ENCODE data around the gene CCDC194.
A peak's percentile ranks its signal among the peaks of the same experiment; 100 is the strongest.
"Not testable (repeated sequence)": the region's sequence is repeated elsewhere in the genome, so short reads cannot be mapped to it uniquely, and the experiment has no call there.

CCDC194 gene

GRCh38 chr19:17365361-17365760 lies 28.6 kb downstream of the CCDC194 start:
- Histone ChIP-seq H3K27me3 (ENCODE audit: control insufficient read depth in 1 of 2, insufficient read depth in 1 of 2, low read length in 2 of 2) (peaks cover 0 to 28% of the 10 kb centered on the region in 2 experiments), H3K4me2 (ENCODE audit: low read length, poor library complexity, severe bottlenecking) (no peak overlapping the region), H2BK5ac (ENCODE audit: low read depth, low read length, poor library complexity, severe bottlenecking) (no peak overlapping the region), H2AFZ (ENCODE audit: low read depth, low read length) (no peak overlapping the region), H3K4me3 (ENCODE audit: insufficient read depth in 1 of 2, low read depth in 1 of 2, low read length in 2 of 2) (no peak overlapping the region), H3K14ac (ENCODE audit: low read length in 2 of 2) (no peak overlapping the region), H3K36me3 (ENCODE audit: control insufficient read depth in 1 of 2, insufficient read depth in 2 of 2, low read depth in 1 of 2, low read length in 2 of 2) (no peaks in the 10 kb centered on the region), H2BK120ac (ENCODE audit: low read depth, low read length) (no peak overlapping the region), H4K91ac (ENCODE audit: low read length) (no peak overlapping the region), H2BK15ac (ENCODE audit: low read depth, poor library complexity, severe bottlenecking) (no peak overlapping the region), H3K4me1 (ENCODE audit: control insufficient read depth, insufficient read depth, low read depth, low read length) (no peaks in the 10 kb centered on the region), H3K79me1 (replicated peaks; ENCODE audit: low read length, poor library complexity, severe bottlenecking) (no peaks in the 10 kb centered on the region), H3K23ac (ENCODE audit: low read length in 2 of 2) (no peak overlapping the region), H3K9ac (ENCODE audit: low read length) (no peak overlapping the region), H3K9me3 (ENCODE audit: control insufficient read depth, low read length) (no peaks in the 10 kb centered on the region), H3K18ac (ENCODE audit: low read depth in 1 of 2, low read length in 2 of 2) (no peak overlapping the region), H4K8ac (ENCODE audit: low read length) (no peak overlapping the region), H2AK5ac (ENCODE audit: low read length, severe bottlenecking) (no peak overlapping the region), H3K4ac (ENCODE audit: low read depth in 1 of 2, low read length in 2 of 2) (no peak overlapping the region), H2BK12ac (ENCODE audit: low read length in 2 of 2) (no peak overlapping the region), H3K27ac (ENCODE audit: low read length, poor library complexity, severe bottlenecking) (no peak overlapping the region)
- no peak for DNase-seq
- 94% methylated on average over 22 of the region's 22 CpGs for WGBS

DNA sequence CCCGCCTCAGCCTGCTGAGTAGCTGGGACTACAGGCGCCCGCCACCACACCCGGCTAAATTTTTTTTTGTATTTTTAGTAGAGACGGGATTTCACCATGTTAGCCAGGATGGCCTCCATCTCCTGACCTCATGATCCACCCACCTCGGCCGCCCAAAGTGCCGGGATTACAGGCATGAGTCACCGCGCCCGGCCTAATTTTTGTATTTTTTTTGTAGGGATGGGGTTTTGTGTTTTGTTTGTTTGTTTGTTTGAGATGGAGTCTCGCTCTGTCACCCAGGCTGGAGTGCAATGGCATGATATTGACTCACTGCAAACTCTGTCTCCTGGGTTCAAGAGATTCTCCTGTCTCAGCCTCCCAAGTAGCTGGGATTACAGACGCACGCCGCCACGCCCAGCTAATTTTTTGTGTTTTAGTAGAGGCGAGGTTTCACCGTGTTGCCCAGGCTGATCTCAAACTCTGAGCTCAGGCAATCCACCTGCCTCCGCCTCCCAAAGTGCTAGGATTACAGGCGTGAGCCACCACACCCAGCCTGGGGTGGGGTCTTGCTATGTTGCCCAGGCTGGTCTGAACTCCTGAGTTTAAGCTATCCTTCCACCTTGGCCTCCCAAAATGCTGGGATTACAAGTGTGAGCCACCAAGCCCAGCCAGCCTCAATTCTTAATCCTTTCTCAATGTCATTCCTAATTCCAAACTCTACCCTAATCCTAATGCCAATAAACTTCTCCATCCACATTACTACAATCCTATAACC lies 30.0 kb downstream of the CCDC194 start:
- H3K27ac ChIP-seq (ENCODE audit: low read length, poor library complexity, severe bottlenecking); H2AK5ac ChIP-seq (ENCODE audit: low read length, severe bottlenecking); H3K4me2 ChIP-seq (ENCODE audit: low read length, poor library complexity, severe bottlenecking); DNase-seq; H2BK12ac ChIP-seq (ENCODE audit: low read length in 2 of 2); H2BK120ac ChIP-seq (ENCODE audit: low read depth, low read length); H2AFZ ChIP-seq (ENCODE audit: low read depth, low read length); H3K18ac ChIP-seq (ENCODE audit: low read depth in 1 of 2, low read length in 2 of 2); H2BK15ac ChIP-seq (ENCODE audit: low read depth, poor library complexity, severe bottlenecking); H3K9ac ChIP-seq (ENCODE audit: low read length); H3K4me3 ChIP-seq (ENCODE audit: insufficient read depth in 1 of 2, low read depth in 1 of 2, low read length in 2 of 2); H3K4ac ChIP-seq (ENCODE audit: low read depth in 1 of 2, low read length in 2 of 2); H3K23ac ChIP-seq (ENCODE audit: low read length in 2 of 2); H4K8ac ChIP-seq (ENCODE audit: low read length); H3K4me1 ChIP-seq (ENCODE audit: control insufficient read depth, insufficient read depth, low read depth, low read length); H3K79me1 ChIP-seq (replicated peaks; ENCODE audit: low read length, poor library complexity, severe bottlenecking); H3K36me3 ChIP-seq (ENCODE audit: control insufficient read depth in 1 of 2, insufficient read depth in 2 of 2, low read depth in 1 of 2, low read length in 2 of 2); H2BK5ac ChIP-seq (ENCODE audit: low read depth, low read length, poor library complexity, severe bottlenecking); H4K91ac ChIP-seq (ENCODE audit: low read length); H3K9me3 ChIP-seq (ENCODE audit: control insufficient read depth, low read length); H3K14ac ChIP-seq (ENCODE audit: low read length in 2 of 2): not testable (repeated sequence)
- 89% methylated on average over 19 of the region's 20 CpGs for WGBS
- peaks cover 0 to 29% of the 10 kb centered on the region in 2 experiments for H3K27me3 ChIP-seq (ENCODE audit: control insufficient read depth in 1 of 2, insufficient read depth in 1 of 2, low read length in 2 of 2)

GRCh38 chr19:17359905-17360800 lies 33.8 kb downstream of the CCDC194 start:
- Histone ChIP-seq H2AFZ (ENCODE audit: low read depth, low read length) (peak overlapping the region; percentile 44), H3K9me3 (ENCODE audit: control insufficient read depth, low read length) (no peaks in the 10 kb centered on the region)

GRCh38 chr19:17358395-17358794 lies 35.6 kb downstream of the CCDC194 start:
- H2AK5ac ChIP-seq (ENCODE audit: low read length, severe bottlenecking): no peak overlapping the region
- no peak overlapping the region for H3K4me2 ChIP-seq (ENCODE audit: low read length, poor library complexity, severe bottlenecking)
- H2AFZ ChIP-seq (ENCODE audit: low read depth, low read length): no peak overlapping the region
- peak overlapping the region; percentile 87 for H4K8ac ChIP-seq (ENCODE audit: low read length)
- no peak overlapping the region for H3K4ac ChIP-seq (ENCODE audit: low read depth in 1 of 2, low read length in 2 of 2)
- H3K27ac ChIP-seq (ENCODE audit: low read length, poor library complexity, severe bottlenecking): no peak overlapping the region
- H2BK120ac ChIP-seq (ENCODE audit: low read depth, low read length): no peak overlapping the region
- no peak overlapping the region for H3K14ac ChIP-seq (ENCODE audit: low read length in 2 of 2)
- peak overlapping the region in 1 of 2 experiments; percentile 18 for H3K18ac ChIP-seq (ENCODE audit: low read depth in 1 of 2, low read length in 2 of 2)
- no peak overlapping the region for H2BK5ac ChIP-seq (ENCODE audit: low read depth, low read length, poor library complexity, severe bottlenecking)
- H3K9ac ChIP-seq (ENCODE audit: low read length): no peak overlapping the region
- H3K4me3 ChIP-seq (ENCODE audit: insufficient read depth in 1 of 2, low read depth in 1 of 2, low read length in 2 of 2): peak overlapping the region in 1 of 2 experiments; percentile 11
- no peaks in the 10 kb centered on the region for H3K36me3 ChIP-seq (ENCODE audit: control insufficient read depth in 1 of 2, insufficient read depth in 2 of 2, low read depth in 1 of 2, low read length in 2 of 2)
- peak; percentile 31 for DNase-seq
- 63% methylated on average over 7 of the region's 7 CpGs for WGBS
- H3K4me1 ChIP-seq (ENCODE audit: control insufficient read depth, insufficient read depth, low read depth, low read length): peaks cover 6% of the 10 kb centered on the region
- no peaks in the 10 kb centered on the region for H3K79me1 ChIP-seq (replicated peaks; ENCODE audit: low read length, poor library complexity, severe bottlenecking)
- H2BK12ac ChIP-seq (ENCODE audit: low read length in 2 of 2): no peak overlapping the region
- H4K91ac ChIP-seq (ENCODE audit: low read length): no peak overlapping the region
- no peak overlapping the region for H3K23ac ChIP-seq (ENCODE audit: low read length in 2 of 2)
- H3K27me3 ChIP-seq (ENCODE audit: control insufficient read depth in 1 of 2, insufficient read depth in 1 of 2, low read length in 2 of 2): peaks cover 0 to 14% of the 10 kb centered on the region in 2 experiments
- H2BK15ac ChIP-seq (ENCODE audit: low read depth, poor library complexity, severe bottlenecking): no peak overlapping the region
- no peaks in the 10 kb centered on the region for H3K9me3 ChIP-seq (ENCODE audit: control insufficient read depth, low read length)

More at GRCh38 chr19:17359905-17360800, 33.8 kb downstream of the CCDC194 start:
- WGBS: 84% methylated on average over 5 of the region's 6 CpGs
- Histone ChIP-seq H3K18ac (ENCODE audit: low read depth in 1 of 2, low read length in 2 of 2) (no peak overlapping the region), H3K36me3 (ENCODE audit: control insufficient read depth in 1 of 2, insufficient read depth in 2 of 2, low read depth in 1 of 2, low read length in 2 of 2) (no peaks in the 10 kb centered on the region), H2AK5ac (ENCODE audit: low read length, severe bottlenecking) (no peak overlapping the region), H2BK12ac (ENCODE audit: low read length in 2 of 2) (no peak overlapping the region), H3K4me3 (ENCODE audit: insufficient read depth in 1 of 2, low read depth in 1 of 2, low read length in 2 of 2) (no peak overlapping the region), H3K23ac (ENCODE audit: low read length in 2 of 2) (no peak overlapping the region), H2BK15ac (ENCODE audit: low read depth, poor library complexity, severe bottlenecking) (no peak overlapping the region), H2BK120ac (ENCODE audit: low read depth, low read length) (no peak overlapping the region), H3K4me2 (ENCODE audit: low read length, poor library complexity, severe bottlenecking) (no peak overlapping the region), H3K27me3 (ENCODE audit: control insufficient read depth in 1 of 2, insufficient read depth in 1 of 2, low read length in 2 of 2) (peaks cover 0 to 18% of the 10 kb centered on the region in 2 experiments), H3K14ac (ENCODE audit: low read length in 2 of 2) (no peak overlapping the region), H3K4me1 (ENCODE audit: control insufficient read depth, insufficient read depth, low read depth, low read length) (peaks cover 6% of the 10 kb centered on the region), H4K91ac (ENCODE audit: low read length) (no peak overlapping the region), H2BK5ac (ENCODE audit: low read depth, low read length, poor library complexity, severe bottlenecking) (no peak overlapping the region), H3K9ac (ENCODE audit: low read length) (no peak overlapping the region), H3K4ac (ENCODE audit: low read depth in 1 of 2, low read length in 2 of 2) (no peak overlapping the region), H3K27ac (ENCODE audit: low read length, poor library complexity, severe bottlenecking) (no peak overlapping the region), H4K8ac (ENCODE audit: low read length) (no peak overlapping the region), H3K79me1 (replicated peaks; ENCODE audit: low read length, poor library complexity, severe bottlenecking) (no peaks in the 10 kb centered on the region)
- DNase-seq: no peak
